ENCODE data around the gene DUSP28. TPM values are rescaled to one million over a fixed set of nuclear protein-coding genes. Genes with fewer than 3 reads are reported as not detected.

DUSP28 gene
- total and polyA plus RNA-seq, 9 donors, result 2.7 to 9.9 (median 4.3) TPM

- H3K4me3 ChIP-seq, result peak overlapping the region; percentile 4
- intact Hi-C loops (cut with DNase I), result loop anchor here in 2 of 4 donors (10.0 kb wide), 2 partner anchors 331 to 1161 kb away; partner anchors contain the start of gene HDAC4 (in 1 of the 2)
These were observed 5.4 kb downstream of the DUSP28 start for GRCh38 chr2:240565333-240566202.

GRCh38 chr2:240566203-240567136, 6.3 kb downstream of the DUSP28 start:
- H3K4me3 ChIP-seq, result peak overlapping the region; percentile 25
- intact Hi-C loops (cut with DNase I), result loop anchor here in 2 of 4 donors (10.0 kb wide), 2 partner anchors 332 to 1162 kb away; partner anchors contain the start of gene HDAC4 (in 1 of the 2)
- H3K36me3 ChIP-seq, result no peaks in the 10 kb centered on the region
- H3K4me1 ChIP-seq (ENCODE audit: insufficient read depth), result peaks cover 17% of the 10 kb centered on the region
- peak overlapping the region in 1 of 2 donors; percentile 83 for H3K27ac ChIP-seq
- peak; percentile 65 to 94 (median 71) for TF ChIP-seq CTCF (IDR thresholded peaks at IDR 0.05)
- no peak for TF ChIP-seq EP300 (IDR thresholded peaks at IDR 0.05)
- no peak for TF ChIP-seq POLR2A (IDR thresholded peaks at IDR 0.05)
- 7 to 11% (median 10%) methylated on average over 40 to 53 of the region's 53 CpGs for WGBS, 3 donors
- peak; percentile 91 to 93 (median 93) for DNase-seq
- no peaks in the 10 kb centered on the region for H3K27me3 ChIP-seq
- H3K9me3 ChIP-seq, result no peaks in the 10 kb centered on the region

More at GRCh38 chr2:240565333-240566202, 5.4 kb downstream of the DUSP28 start:
- Histone ChIP-seq H3K4me1 (ENCODE audit: insufficient read depth) (peaks cover 19% of the 10 kb centered on the region), H3K27me3 (no peaks in the 10 kb centered on the region), H3K9me3 (no peaks in the 10 kb centered on the region), H3K36me3 (no peaks in the 10 kb centered on the region), H3K27ac (no peak overlapping the region)
- DNase-seq, result peak; percentile 27 to 69 (median 57)
- WGBS, 3 donors, result 60 to 67% (median 63%) methylated on average over 26 of the region's 26 CpGs
- TF ChIP-seq CTCF (IDR thresholded peaks at IDR 0.05) (no peak), EP300 (IDR thresholded peaks at IDR 0.05) (no peak), POLR2A (IDR thresholded peaks at IDR 0.05) (no peak)

GRCh38 chr2:240567137-240567871, 7.1 kb downstream of the DUSP28 start:
- intact Hi-C loops (cut with DNase I), result loop anchor here in 2 of 4 donors (10.0 kb wide), 2 partner anchors 333 to 1163 kb away; partner anchors contain the start of gene HDAC4 (in 1 of the 2)
- DNase-seq, result peak; percentile 27 to 45 (median 36)
- H3K9me3 ChIP-seq, result no peaks in the 10 kb centered on the region
- peaks cover 17% of the 10 kb centered on the region for H3K4me1 ChIP-seq (ENCODE audit: insufficient read depth)
- H3K27ac ChIP-seq, result peak overlapping the region; percentile 72 to 83
- no peaks in the 10 kb centered on the region for H3K27me3 ChIP-seq
- TF ChIP-seq POLR2A (IDR thresholded peaks at IDR 0.05) (no peak), EP300 (IDR thresholded peaks at IDR 0.05) (no peak), CTCF (IDR thresholded peaks at IDR 0.05) (no peak)
- 30 to 35% (median 32%) methylated on average over 26 of the region's 26 CpGs for WGBS, 3 donors
- peak overlapping the region; percentile 78 for H3K4me3 ChIP-seq
- no peaks in the 10 kb centered on the region for H3K36me3 ChIP-seq

All from ovary (tissue), 9 donors.